Ramos (cell line): Measurements from ENCODE around the gene ELOA2.
"Not testable (repeated sequence)": the region's sequence is repeated elsewhere in the genome, so short reads cannot be mapped to it uniquely, and the experiment has no call there.

ENCODE experiments used
- in situ Hi-C: fragments of 300-500 bp; cut with MboI; formaldehyde crosslinking; loops from one replicate; pipeline ENCODE4 v1.14.3; 2022; ENCODE audit warnings: low sequenced_read_pairs; ENCODE audit not compliant: unreplicated experiment

ELOA2 gene

GRCh38 chr18:47022821-47023220 lies 12.6 kb downstream of the ELOA2 start:
- in situ Hi-C loops = not testable (repeated sequence)

GRCh38 chr18:47020757-47021156 lies 14.7 kb downstream of the ELOA2 start:
- in situ Hi-C loops = not testable (repeated sequence)

GRCh38 chr18:47019870-47020269 lies 15.6 kb downstream of the ELOA2 start:
- in situ Hi-C loops = not testable (repeated sequence)
